Measurements from ENCODE around the gene LINC01488. TPM values are rescaled to one million over a fixed set of nuclear protein-coding genes. Genes with fewer than 3 reads are reported as not detected.

LINC01488 gene
- total and polyA plus RNA-seq, 2 of the 13 experiments (the other 11 are each of a cell fraction or from before 2014, with no cell fraction given) = 0.26 to 0.58 TPM

DNA sequence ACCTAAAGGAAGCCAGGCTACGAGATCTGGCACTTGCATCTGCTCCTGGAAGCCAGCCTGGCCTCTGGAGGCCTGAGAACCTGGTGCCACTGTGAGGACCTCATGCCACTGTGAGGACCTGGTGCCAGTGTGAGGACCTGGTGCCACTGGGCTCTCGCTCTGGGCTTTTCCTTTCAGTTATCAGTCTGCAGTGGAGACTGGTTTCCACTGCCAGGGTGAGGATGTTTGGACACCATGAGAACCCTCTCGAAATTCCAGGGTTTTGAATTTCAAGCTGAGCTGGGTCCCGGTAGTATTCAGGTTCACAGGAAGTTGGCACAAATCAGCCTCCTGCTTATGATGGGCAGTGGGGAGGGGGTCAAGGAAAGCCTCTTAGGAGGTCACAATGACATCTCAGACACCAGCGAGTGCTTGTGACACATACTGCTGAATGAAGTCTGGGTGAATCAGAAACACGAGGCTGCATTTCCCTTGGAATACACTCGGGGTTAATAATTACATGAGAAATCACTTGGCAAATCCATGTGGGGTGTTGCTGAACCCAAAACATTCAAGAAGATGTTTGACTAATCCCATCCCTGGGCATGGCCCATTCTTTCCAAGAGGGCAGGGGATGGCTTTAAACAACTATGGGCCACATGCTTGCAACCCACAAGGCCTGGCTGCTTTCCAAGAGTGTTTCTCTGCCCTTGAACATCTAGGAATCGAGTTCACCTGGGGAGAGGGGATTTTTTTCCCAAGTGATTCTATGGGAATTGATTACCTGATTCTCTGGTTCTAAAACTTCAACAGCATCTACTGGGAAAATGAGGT, 60.2 kb downstream of the LINC01488 start:
- in situ Hi-C loops (cut with HindIII; ENCODE audit: extremely low pct_ligation_motif_present, low pct_unique_long_range_greater_than_20kb) = no loop called here
- FAIRE-seq = no peak
- Histone ChIP-seq H3K36me3 (replicated peaks in 1 of 2; ENCODE audit: control insufficient read depth in 1 of 2, insufficient read depth in 2 of 2, low read length in 2 of 2) (no peaks in the 10 kb centered on the region), H3K4me1 (ENCODE audit: insufficient read depth, low read length) (peaks cover 7% of the 10 kb centered on the region), H3K9ac (ENCODE audit: insufficient read depth, low read depth, low read length) (no peak overlapping the region), H3K27me3 (ENCODE audit: control insufficient read depth in 1 of 2, insufficient read depth in 2 of 2, low read length in 2 of 2) (peaks cover 7 to 50% of the 10 kb centered on the region in 2 experiments), H3K27ac (ENCODE audit: extremely low read length, insufficient read depth, low read length) (no peak overlapping the region), H3K4me2 (ENCODE audit: low read depth, low read length) (no peak overlapping the region), H3K79me2 (ENCODE audit: insufficient read depth, low read length) (no peaks in the 10 kb centered on the region), H3K9me3 (ENCODE audit: low read length) (no peaks in the 10 kb centered on the region), H2AFZ (ENCODE audit: low read length) (no peak overlapping the region), H4K20me1 (ENCODE audit: insufficient read depth, low read length) (no peaks in the 10 kb centered on the region), H3K4me3 (replicated peaks in 1 of 3; ENCODE audit: insufficient read depth in 1 of 3, low read depth in 2 of 3, low read length in 3 of 3) (no peak overlapping the region)
- POLR2A ChIA-PET = no interaction called here
- 15% methylated on average over 7 of the region's 8 CpGs for WGBS (ENCODE audit: low lambda C conversion rate)
- TF ChIP-seq BCL6 (CRISPR knock-in tag; IDR thresholded peaks at IDR 0.05) = peak; percentile 85
- no peak for TF ChIP-seq ZNF670 (CRISPR knock-in tag; IDR thresholded peaks at IDR 0.05; ENCODE audit: borderline replicate concordance)
- TF ChIP-seq ZNF615 (CRISPR knock-in tag; IDR thresholded peaks at IDR 0.05; ENCODE audit: borderline replicate concordance) = no peak
- TF ChIP-seq, protein P1, sequence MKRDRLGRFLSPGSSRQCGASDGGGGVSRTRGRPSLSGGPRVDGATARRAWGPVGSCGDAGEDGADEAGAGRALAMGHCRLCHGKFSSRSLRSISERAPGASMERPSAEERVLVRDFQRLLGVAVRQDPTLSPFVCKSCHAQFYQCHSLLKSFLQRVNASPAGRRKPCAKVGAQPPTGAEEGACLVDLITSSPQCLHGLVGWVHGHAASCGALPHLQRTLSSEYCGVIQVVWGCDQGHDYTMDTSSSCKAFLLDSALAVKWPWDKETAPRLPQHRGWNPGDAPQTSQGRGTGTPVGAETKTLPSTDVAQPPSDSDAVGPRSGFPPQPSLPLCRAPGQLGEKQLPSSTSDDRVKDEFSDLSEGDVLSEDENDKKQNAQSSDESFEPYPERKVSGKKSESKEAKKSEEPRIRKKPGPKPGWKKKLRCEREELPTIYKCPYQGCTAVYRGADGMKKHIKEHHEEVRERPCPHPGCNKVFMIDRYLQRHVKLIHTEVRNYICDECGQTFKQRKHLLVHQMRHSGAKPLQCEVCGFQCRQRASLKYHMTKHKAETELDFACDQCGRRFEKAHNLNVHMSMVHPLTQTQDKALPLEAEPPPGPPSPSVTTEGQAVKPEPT (CRISPR knock-in tag; IDR thresholded peaks at IDR 0.05; ENCODE audit: low read depth) = no peak
- no peak for TF ChIP-seq ZNF292 (CRISPR knock-in tag; IDR thresholded peaks at IDR 0.05; ENCODE audit: borderline replicate concordance, low read depth)
- TF ChIP-seq, protein P2, sequence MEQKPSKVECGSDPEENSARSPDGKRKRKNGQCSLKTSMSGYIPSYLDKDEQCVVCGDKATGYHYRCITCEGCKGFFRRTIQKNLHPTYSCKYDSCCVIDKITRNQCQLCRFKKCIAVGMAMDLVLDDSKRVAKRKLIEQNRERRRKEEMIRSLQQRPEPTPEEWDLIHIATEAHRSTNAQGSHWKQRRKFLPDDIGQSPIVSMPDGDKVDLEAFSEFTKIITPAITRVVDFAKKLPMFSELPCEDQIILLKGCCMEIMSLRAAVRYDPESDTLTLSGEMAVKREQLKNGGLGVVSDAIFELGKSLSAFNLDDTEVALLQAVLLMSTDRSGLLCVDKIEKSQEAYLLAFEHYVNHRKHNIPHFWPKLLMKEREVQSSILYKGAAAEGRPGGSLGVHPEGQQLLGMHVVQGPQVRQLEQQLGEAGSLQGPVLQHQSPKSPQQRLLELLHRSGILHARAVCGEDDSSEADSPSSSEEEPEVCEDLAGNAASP (CRISPR knock-in tag; IDR thresholded peaks at IDR 0.05; ENCODE audit: borderline replicate concordance) = peak; percentile 13; the same call in 1 of the 2 replicates
- TF ChIP-seq, protein P3, sequence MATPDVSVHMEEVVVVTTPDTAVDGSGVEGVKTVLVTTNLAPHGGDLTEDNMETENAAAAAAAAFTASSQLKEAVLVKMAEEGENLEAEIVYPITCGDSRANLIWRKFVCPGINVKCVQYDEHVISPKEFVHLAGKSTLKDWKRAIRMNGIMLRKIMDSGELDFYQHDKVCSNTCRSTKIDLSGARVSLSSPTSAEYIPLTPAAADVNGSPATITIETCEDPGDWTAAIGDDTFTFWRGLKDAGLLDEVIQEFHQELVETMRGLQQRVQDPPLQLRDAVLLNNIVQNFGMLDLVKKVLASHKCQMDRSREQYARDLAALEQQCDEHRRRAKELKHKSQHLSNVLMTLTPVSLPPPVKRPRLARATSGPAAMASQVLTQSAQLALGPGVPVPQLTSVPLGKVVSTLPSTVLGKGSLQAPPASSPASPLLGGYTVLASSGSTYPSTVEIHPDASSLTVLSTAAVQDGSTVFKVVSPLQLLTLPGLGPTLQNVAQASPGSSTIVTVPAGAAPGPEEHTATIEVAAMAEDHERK (CRISPR knock-in tag; IDR thresholded peaks at IDR 0.05; ENCODE audit: low read depth) = no peak
- TF ChIP-seq, protein P4, sequence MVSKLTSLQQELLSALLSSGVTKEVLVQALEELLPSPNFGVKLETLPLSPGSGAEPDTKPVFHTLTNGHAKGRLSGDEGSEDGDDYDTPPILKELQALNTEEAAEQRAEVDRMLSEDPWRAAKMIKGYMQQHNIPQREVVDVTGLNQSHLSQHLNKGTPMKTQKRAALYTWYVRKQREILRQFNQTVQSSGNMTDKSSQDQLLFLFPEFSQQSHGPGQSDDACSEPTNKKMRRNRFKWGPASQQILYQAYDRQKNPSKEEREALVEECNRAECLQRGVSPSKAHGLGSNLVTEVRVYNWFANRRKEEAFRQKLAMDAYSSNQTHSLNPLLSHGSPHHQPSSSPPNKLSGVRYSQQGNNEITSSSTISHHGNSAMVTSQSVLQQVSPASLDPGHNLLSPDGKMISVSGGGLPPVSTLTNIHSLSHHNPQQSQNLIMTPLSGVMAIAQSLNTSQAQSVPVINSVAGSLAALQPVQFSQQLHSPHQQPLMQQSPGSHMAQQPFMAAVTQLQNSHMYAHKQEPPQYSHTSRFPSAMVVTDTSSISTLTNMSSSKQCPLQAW (CRISPR knock-in tag; IDR thresholded peaks at IDR 0.05) = no peak
- TF ChIP-seq ZNF703 (CRISPR knock-in tag; IDR thresholded peaks at IDR 0.05; ENCODE audit: borderline replicate concordance) = no peak
- BruUV-seq (replicated peaks) = no TSS peak
- CTCF ChIA-PET (ENCODE audit: low intra/inter-chr PET ratio, low total read pairs) = no interaction called here
- intact Hi-C loops (cut with micrococcal nuclease; ENCODE audit: unreplicated experiment) = no loop called here
- no peak for ATAC-seq
- peak; percentile 34 for DNase-seq (ENCODE audit: low spot score)
